ENCODE data around the gene ZDHHC7. TPM values are rescaled to one million over a fixed set of nuclear protein-coding genes. Genes with fewer than 3 reads are reported as not detected.

The ZDHHC7 gene
- total RNA-seq, 2 experiments from 2014 or later: 25.1 to 27.8 TPM

- H3K27me3 Mint-ChIP-seq: no peaks in the 10 kb centered on the region
Observed at GRCh38 chr16:85017151-85017550, 5.8 kb upstream of the ZDHHC7 start.

GRCh38 chr16:85015481-85016187 is 4.3 kb upstream of the ZDHHC7 start:
- DNase-seq (no peak), ATAC-seq (no peak)
- no peaks in the 10 kb centered on the region for H3K36me3 Mint-ChIP-seq (ENCODE audit: low read depth)
- intact Hi-C loops (cut with DNase I, micrococcal nuclease): no loop called here
- H3K4me1 Mint-ChIP-seq: peaks cover 10% of the 10 kb centered on the region
- CTCF ChIA-PET: interaction anchor here (0.6 to 1.7 kb wide), 4 partner anchors 11 to 72 kb away, joined by 3 to 5 read pairs (median 4); partner anchors contain the start of gene KIAA0513
- no peak overlapping the region for H3K4me3 Mint-ChIP-seq
- no peaks in the 10 kb centered on the region for H3K27me3 Mint-ChIP-seq
- H3K9me3 Mint-ChIP-seq (ENCODE audit: low read depth): no peaks in the 10 kb centered on the region
- POLR2A ChIA-PET: no interaction called here
- H3K27ac Mint-ChIP-seq: no peak overlapping the region

More at GRCh38 chr16:85017151-85017550, 5.8 kb upstream of the ZDHHC7 start:
- DNase-seq (peak; percentile 46), ATAC-seq (peak; percentile 90)
- H3K36me3 Mint-ChIP-seq (ENCODE audit: low read depth): no peaks in the 10 kb centered on the region
- CTCF ChIA-PET: no interaction called here
- H3K4me3 Mint-ChIP-seq: no peak overlapping the region
- intact Hi-C loops (cut with DNase I, micrococcal nuclease): no loop called here
- H3K27ac Mint-ChIP-seq: peak overlapping the region; percentile 10
- no peaks in the 10 kb centered on the region for H3K9me3 Mint-ChIP-seq (ENCODE audit: low read depth)
- POLR2A ChIA-PET: no interaction called here
- peaks cover 10% of the 10 kb centered on the region for H3K4me1 Mint-ChIP-seq

- ChIA-PET POLR2A (no interaction called here), CTCF (interaction anchor here (0.6 kb wide), 1 partner anchor 32 kb away, joined by 3 read pairs; no protein-coding TSS in a partner anchor)
- H3K4me1 Mint-ChIP-seq: peaks cover 22% of the 10 kb centered on the region
- no peak overlapping the region for H3K27ac Mint-ChIP-seq
- no peak for ATAC-seq
- no peaks in the 10 kb centered on the region for H3K27me3 Mint-ChIP-seq
- no peak for DNase-seq
- intact Hi-C loops (cut with DNase I, micrococcal nuclease): loop anchor here in 1 of 2 experiments (5.0 kb wide), 1 partner anchor 43 kb away; no protein-coding TSS in a partner anchor
- H3K36me3 Mint-ChIP-seq (ENCODE audit: low read depth): peaks cover 1% of the 10 kb centered on the region
- no peaks in the 10 kb centered on the region for H3K9me3 Mint-ChIP-seq (ENCODE audit: low read depth)
- no peak overlapping the region for H3K4me3 Mint-ChIP-seq
Observed at GRCh38 chr16:85014311-85014710, 3.0 kb upstream of the ZDHHC7 start.

- Mint-ChIP-seq H3K27ac (peak overlapping the region; percentile 98), H3K9me3 (ENCODE audit: low read depth) (no peaks in the 10 kb centered on the region), H3K4me1 (peaks cover 32% of the 10 kb centered on the region), H3K4me3 (peak overlapping the region; percentile 89), H3K36me3 (ENCODE audit: low read depth) (peaks cover 3% of the 10 kb centered on the region), H3K27me3 (no peaks in the 10 kb centered on the region)
- CTCF ChIA-PET: interaction anchor here (1.5 to 4.8 kb wide), 5 partner anchors 10 to 75 kb away, joined by 3 to 37 read pairs (median 5); partner anchors contain the start of gene KIAA0513
- POLR2A ChIA-PET: interaction anchor here (1.7 kb wide), 1 partner anchor 75 kb away, joined by 4 read pairs; no protein-coding TSS in a partner anchor
- intact Hi-C loops (cut with DNase I, micrococcal nuclease): loop anchor here (1.0 to 5.0 kb wide), 5 partner anchors 15 to 74 kb away; partner anchors contain the start of gene KIAA0513 (in 1 of the 2)
- DNase-seq: no peak
- ATAC-seq: no peak
Observed at GRCh38 chr16:85011846-85012284, 530 bp upstream of the ZDHHC7 start.

GRCh38 chr16:85010446-85010930 is 847 bp downstream of the ZDHHC7 start:
- H3K27me3 Mint-ChIP-seq: no peaks in the 10 kb centered on the region
- H3K36me3 Mint-ChIP-seq (ENCODE audit: low read depth): peaks cover 6% of the 10 kb centered on the region
- intact Hi-C loops (cut with DNase I, micrococcal nuclease): loop anchor here in 1 of 2 experiments (5.0 kb wide), 1 partner anchor 47 kb away; no protein-coding TSS in a partner anchor
- H3K9me3 Mint-ChIP-seq (ENCODE audit: low read depth): no peaks in the 10 kb centered on the region
- H3K4me1 Mint-ChIP-seq: peaks cover 35% of the 10 kb centered on the region
- CTCF ChIA-PET: interaction anchor here (0.7 to 4.8 kb wide), 10 partner anchors 9 to 256 kb away, joined by 3 to 37 read pairs (median 4); partner anchors contain the start of gene KIAA0513
- peak overlapping the region; percentile 94 for H3K27ac Mint-ChIP-seq
- DNase-seq (no peak), ATAC-seq (peak; percentile 1)
- H3K4me3 Mint-ChIP-seq: peak overlapping the region; percentile 89
- POLR2A ChIA-PET: interaction anchor here (0.6 to 1.3 kb wide), 4 partner anchors 16 to 76 kb away, joined by 3 to 4 read pairs (median 4); partner anchors contain the start of gene KIAA0513

- no peak overlapping the region for H3K4me3 Mint-ChIP-seq
- CTCF ChIA-PET: interaction anchor here (1.2 kb wide), 1 partner anchor 78 kb away, joined by 3 read pairs; no protein-coding TSS in a partner anchor
- no peak for DNase-seq
- no peaks in the 10 kb centered on the region for H3K9me3 Mint-ChIP-seq (ENCODE audit: low read depth)
- POLR2A ChIA-PET: interaction anchor here (0.7 kb wide), 1 partner anchor 549 kb away, joined by 4 read pairs; no protein-coding TSS in a partner anchor
- ATAC-seq: no peak
- intact Hi-C loops (cut with DNase I, micrococcal nuclease): no loop called here
- no peak overlapping the region for H3K27ac Mint-ChIP-seq
- peaks cover 6% of the 10 kb centered on the region for H3K36me3 Mint-ChIP-seq (ENCODE audit: low read depth)
- H3K27me3 Mint-ChIP-seq: no peaks in the 10 kb centered on the region
- peaks cover 53% of the 10 kb centered on the region for H3K4me1 Mint-ChIP-seq
Observed at GRCh38 chr16:85008271-85008670, 3.1 kb downstream of the ZDHHC7 start.

GRCh38 chr16:85007496-85008214 is 3.7 kb downstream of the ZDHHC7 start:
- DNase-seq (no peak), ATAC-seq (no peak)
- peaks cover 6% of the 10 kb centered on the region for H3K36me3 Mint-ChIP-seq (ENCODE audit: low read depth)
- H3K27me3 Mint-ChIP-seq: no peaks in the 10 kb centered on the region
- ChIA-PET CTCF (interaction anchor here (1.2 kb wide), 1 partner anchor 79 kb away, joined by 3 read pairs; no protein-coding TSS in a partner anchor), POLR2A (no interaction called here)
- no peaks in the 10 kb centered on the region for H3K9me3 Mint-ChIP-seq (ENCODE audit: low read depth)
- peaks cover 60% of the 10 kb centered on the region for H3K4me1 Mint-ChIP-seq
- H3K27ac Mint-ChIP-seq: no peak overlapping the region
- no peak overlapping the region for H3K4me3 Mint-ChIP-seq
- intact Hi-C loops (cut with DNase I, micrococcal nuclease): no loop called here

GRCh38 chr16:85006639-85007038 is 4.7 kb downstream of the ZDHHC7 start:
- ChIA-PET POLR2A (no interaction called here), CTCF (interaction anchor here (0.8 to 1.2 kb wide), 2 partner anchors 10 to 122 kb away, joined by 3 read pairs; no protein-coding TSS in a partner anchor)
- Mint-ChIP-seq H3K4me3 (no peak overlapping the region), H3K27ac (no peak overlapping the region), H3K27me3 (no peaks in the 10 kb centered on the region), H3K9me3 (ENCODE audit: low read depth) (no peaks in the 10 kb centered on the region), H3K4me1 (peaks cover 68% of the 10 kb centered on the region), H3K36me3 (ENCODE audit: low read depth) (peaks cover 6% of the 10 kb centered on the region)
- no peak for ATAC-seq
- DNase-seq: no peak
- intact Hi-C loops (cut with DNase I, micrococcal nuclease): no loop called here

- POLR2A ChIA-PET: no interaction called here
- no peaks in the 10 kb centered on the region for H3K9me3 Mint-ChIP-seq (ENCODE audit: low read depth)
- intact Hi-C loops (cut with DNase I, micrococcal nuclease): no loop called here
Observed at GRCh38 chr16:85005285-85006069, 5.9 kb downstream of the ZDHHC7 start.

GRCh38 chr16:85004587-85005205 is 6.6 kb downstream of the ZDHHC7 start:
- Mint-ChIP-seq H3K4me1 (peaks cover 61% of the 10 kb centered on the region), H3K27me3 (no peaks in the 10 kb centered on the region), H3K27ac (no peak overlapping the region), H3K4me3 (no peak overlapping the region), H3K36me3 (ENCODE audit: low read depth) (peaks cover 8% of the 10 kb centered on the region), H3K9me3 (ENCODE audit: low read depth) (no peaks in the 10 kb centered on the region)
- ChIA-PET POLR2A (interaction anchor here (0.6 kb wide), 1 partner anchor 8 kb away, joined by 4 read pairs; no protein-coding TSS in a partner anchor), CTCF (interaction anchor here (0.6 to 1.8 kb wide), 7 partner anchors 9 to 266 kb away, joined by 3 to 4 read pairs (median 3); no protein-coding TSS in a partner anchor)
- intact Hi-C loops (cut with DNase I, micrococcal nuclease): no loop called here
- DNase-seq: no peak
- no peak for ATAC-seq

More at GRCh38 chr16:85005285-85006069, 5.9 kb downstream of the ZDHHC7 start:
- Mint-ChIP-seq H3K36me3 (ENCODE audit: low read depth) (peaks cover 6% of the 10 kb centered on the region), H3K27me3 (no peaks in the 10 kb centered on the region), H3K27ac (no peak overlapping the region), H3K4me3 (no peak overlapping the region), H3K4me1 (peaks cover 69% of the 10 kb centered on the region)
- CTCF ChIA-PET: interaction anchor here (0.7 to 1.8 kb wide), 4 partner anchors 10 to 123 kb away, joined by 3 to 4 read pairs (median 4); no protein-coding TSS in a partner anchor
- ATAC-seq (no peak), DNase-seq (no peak)

Measured in activated CD4-positive, alpha-beta T cell treated with anti-CD3 and anti-CD28 coated beads for 36 hours (primary cell).